HepG2 (cell line): ENCODE results near the gene MAFF. TPM values are rescaled to one million over a fixed set of nuclear protein-coding genes. Genes with fewer than 3 reads are reported as not detected.

Experiments used
- ATAC-seq: fragments of 200-7000 bp; cut with Tn5 transposase; 3 replicates; pipeline ENCODE4 v1.9.1; 2020; ENCODE audit warnings: mild to moderate bottlenecking, moderate library complexity
- BruUV-seq: library from RNA; stranded (reverse); fragments of 400-500 nt; replicated peaks from 2 replicates; lab custom pipeline; 2021; lab: Mats Ljungman, UMichigan
- CTCF ChIA-PET: fragments of 300-600 bp; formaldehyde crosslinking; extraction: SDS; loops from one replicate; lab custom pipeline; 2021; ENCODE audit warnings: low total read pairs, inconsistent platforms, low intra/inter-chr PET ratio; lab: Yijun Ruan, JAX
- POLR2A ChIA-PET: fragments of 350-600 bp; sonication (Branson Sonifier 250); formaldehyde crosslinking; loops from one replicate; lab custom pipeline; 2020; ENCODE audit warnings: antibody characterized with exemption, inconsistent platforms; lab: Yijun Ruan, JAX
- DNase-seq: peaks from one replicate; pipeline ENCODE4 v3.0.0-alpha.2; 2015; ENCODE audit warnings: low spot score
- FAIRE-seq: peaks from 3 replicates; lab custom pipeline; 2011; peaks lifted over from hg19 to GRCh38; lab: Jason Lieb, UNC
- H2AFZ ChIP-seq: one replicate; pipeline ENCODE4 v1.6.1; 2011; ENCODE audit warnings: low read length, inconsistent platforms
- H3K27ac ChIP-seq: fragments of 300-600 bp; 3 replicates; pipeline ENCODE4 v1.8.0; 2011; ENCODE audit warnings: mixed run types, mild to moderate bottlenecking, mixed read lengths, low read length, inconsistent platforms; ENCODE audit not compliant: insufficient read depth; ENCODE audit errors: extremely low read length
- H3K27me3 ChIP-seq, 2 experiments: fragments of 200-600 bp in 1 of 2; 2 replicates in 1 of 2; 3 replicates in 1 of 2; pipeline versions ENCODE4 v1.6.0 to v1.8.0; 2011; ENCODE audit warnings: low read length in 2 of 2, mild to moderate bottlenecking in 2 of 2, moderate library complexity in 2 of 2, inconsistent platforms in 1 of 2; ENCODE audit not compliant: insufficient read depth in 2 of 2, control insufficient read depth in 1 of 2
- H3K36me3 ChIP-seq, 2 experiments: fragments of 200-600 bp in 1 of 2; replicated peaks in 1 of 2; 2 replicates in 1 of 2; 3 replicates in 1 of 2; pipeline versions ENCODE4 v1.5.1 to v1.8.0; 2011; ENCODE audit warnings: low read length in 2 of 2, inconsistent platforms in 1 of 2; ENCODE audit not compliant: insufficient read depth in 2 of 2, control insufficient read depth in 1 of 2
- H3K4me1 ChIP-seq: 2 replicates; pipeline ENCODE4 v1.5.1; 2012; ENCODE audit warnings: low read length, inconsistent platforms; ENCODE audit not compliant: insufficient read depth
- H3K4me2 ChIP-seq: 2 replicates; pipeline ENCODE4 v1.6.0; 2011; ENCODE audit warnings: low read depth, low read length, inconsistent platforms
- H3K4me3 ChIP-seq, 3 experiments: fragments of 200-600 bp in 1 of 3; sonication (generic), shearing (Covaris generic) in 1 of 3; replicated peaks in 1 of 3; 2 replicates each; pipeline ENCODE4 v1.5.1; 2011 to 2016; ENCODE audit warnings: low read length in 3 of 3, inconsistent platforms in 2 of 3, low read depth in 2 of 3, mild to moderate bottlenecking in 2 of 3, control low read depth in 1 of 3, mixed read lengths in 1 of 3; ENCODE audit not compliant: insufficient read depth in 1 of 3
- H3K79me2 ChIP-seq: one replicate; pipeline ENCODE4 v1.6.1; 2011; ENCODE audit warnings: low read length, inconsistent platforms; ENCODE audit not compliant: insufficient read depth
- H3K9ac ChIP-seq: 2 replicates; pipeline ENCODE4 v1.6.0; 2011; ENCODE audit warnings: mild to moderate bottlenecking, low read depth, low read length, inconsistent platforms; ENCODE audit not compliant: insufficient read depth
- H3K9me3 ChIP-seq: 2 replicates; pipeline ENCODE4 v1.5.1; 2012; ENCODE audit warnings: mild to moderate bottlenecking, low read length
- H4K20me1 ChIP-seq: 2 replicates; pipeline ENCODE4 v1.6.0; 2011; ENCODE audit warnings: inconsistent platforms, mild to moderate bottlenecking, low read length, moderate library complexity; ENCODE audit not compliant: insufficient read depth
- ETV5 ChIP-seq: IDR thresholded peaks from 2 replicates; pipeline ENCODE4 v1.6.1; 2018; ENCODE audit warnings: missing biosample characterization, missing genetic modification reagents, inconsistent platforms, borderline replicate concordance
- FOXC1 ChIP-seq: sonication (generic); formaldehyde crosslinking; IDR thresholded peaks from 2 replicates; pipeline ENCODE4 v1.8.0; 2022; ENCODE audit warnings: mild to moderate bottlenecking, missing genetic modification reagents, borderline replicate concordance
- FOXP1 ChIP-seq, 2 experiments: fragments of 450-650 bp in 1 of 2; IDR thresholded peaks; 2 replicates each; pipeline ENCODE4 v1.6.1; 2017 to 2018; ENCODE audit warnings: antibody characterized with exemption in 1 of 2
- GATAD1 ChIP-seq: IDR thresholded peaks from 2 replicates; pipeline ENCODE4 v1.6.1; 2016; ENCODE audit warnings: missing genetic modification reagents, missing compliant biosample characterization
- HOXA5 ChIP-seq: sonication (generic); formaldehyde crosslinking; IDR thresholded peaks from 2 replicates; pipeline ENCODE4 v1.4.0; 2020; ENCODE audit warnings: missing genetic modification reagents
- JUNB ChIP-seq: sonication (generic); formaldehyde crosslinking; IDR thresholded peaks from 2 replicates; pipeline ENCODE4 v1.8.0; 2022; ENCODE audit warnings: missing genetic modification reagents, mild to moderate bottlenecking, borderline replicate concordance
- KMT2B ChIP-seq: IDR thresholded peaks from 2 replicates; pipeline ENCODE4 v1.6.1; 2016; ENCODE audit warnings: missing genetic modification reagents, missing compliant biosample characterization
- PLSCR1 ChIP-seq: sonication (generic); formaldehyde crosslinking; IDR thresholded peaks from 2 replicates; pipeline ENCODE4 v1.5.0; 2020; ENCODE audit warnings: missing genetic modification reagents, mild to moderate bottlenecking, borderline replicate concordance
- REL ChIP-seq: sonication (generic); formaldehyde crosslinking; conservative IDR thresholded peaks from 2 replicates; pipeline ENCODE4 v1.8.0; 2022; ENCODE audit warnings: mild to moderate bottlenecking, missing genetic modification reagents, moderate library complexity
- SMARCE1 ChIP-seq: fragments of 450-650 bp; IDR thresholded peaks from 2 replicates; pipeline ENCODE4 v1.6.1; 2017; ENCODE audit warnings: borderline replicate concordance
- TBX3 ChIP-seq: fragments of 450-650 bp; IDR thresholded peaks from 2 replicates; pipeline ENCODE4 v1.6.1; 2017; ENCODE audit warnings: antibody characterized with exemption, mild to moderate bottlenecking, inconsistent platforms, borderline replicate concordance
- ZBTB44 ChIP-seq: sonication (generic); formaldehyde crosslinking; IDR thresholded peaks from 2 replicates; pipeline ENCODE4 v1.4.0; 2020; ENCODE audit warnings: missing genetic modification reagents
- ZFP82 ChIP-seq: sonication (generic); formaldehyde crosslinking; IDR thresholded peaks from 2 replicates; pipeline ENCODE4 v1.5.1; 2020; ENCODE audit warnings: mild to moderate bottlenecking, missing genetic modification reagents, borderline replicate concordance
- ZNF160 ChIP-seq: sonication (generic); formaldehyde crosslinking; IDR thresholded peaks from 2 replicates; pipeline ENCODE4 v1.8.0; 2022; ENCODE audit warnings: mild to moderate bottlenecking, inconsistent platforms, missing genetic modification reagents
- ZNF205 ChIP-seq: IDR thresholded peaks from 2 replicates; pipeline ENCODE4 v1.6.1; 2018; ENCODE audit warnings: missing biosample characterization, missing genetic modification reagents
- ZNF224 ChIP-seq: sonication (generic); formaldehyde crosslinking; IDR thresholded peaks from 2 replicates; pipeline ENCODE4 v1.5.0; 2020; ENCODE audit warnings: mild to moderate bottlenecking, missing genetic modification reagents
- ZNF337 ChIP-seq: sonication (generic); formaldehyde crosslinking; IDR thresholded peaks from 2 replicates; pipeline ENCODE4 v1.5.1; 2020; ENCODE audit warnings: missing genetic modification reagents, low read depth, mild to moderate bottlenecking, borderline replicate concordance
- WGBS: methylation state at CpG from one replicate; pipeline ENCODE4 v1.1.6; 2017; ENCODE audit warnings: low lambda C conversion rate; 5-methylcytosine and 5-hydroxymethylcytosine counted together
- in situ Hi-C: cut with HindIII; loops from 2 replicates; pipeline ENCODE4 v1.10.0; 2017; ENCODE audit warnings: low pct_unique_long_range_greater_than_20kb; ENCODE audit not compliant: extremely low pct_ligation_motif_present
- intact Hi-C: fragments of 100-400 bp; cut with micrococcal nuclease; formaldehyde crosslinking; loops from one replicate; pipeline ENCODE4 v1.10.0; 2022; ENCODE audit not compliant: unreplicated experiment
- polyA plus RNA-seq, 8 experiments: library from polyadenylated mRNA; depleted of rRNA in 3 of 8; stranded (reverse) in 7 of 8; unstranded in 1 of 8; fragments of >200 nt; fragmentation: Illumina TruSeq in 4 of 8; extraction: Trizol in 4 of 8; gene quantifications; 2 replicates each; pipeline versions ENCODE4 v1.2.1 to v1.2.3, GENCODE V29; 2011 to 2016; ENCODE audit warnings: low read depth in 4 of 8, missing spikeins in 1 of 8, mixed read lengths in 1 of 8; ENCODE audit not compliant: insufficient read depth in 1 of 8
- total RNA-seq, 5 experiments: library from RNA; depleted of rRNA; stranded (reverse); fragments of >200 nt; fragmentation: Illumina TruSeq; extraction: Trizol; gene quantifications; 2 replicates each; pipeline ENCODE4 v1.2.3, GENCODE V29; 2016; ENCODE audit warnings: low read depth in 1 of 5

The MAFF gene
- total and polyA plus RNA-seq, 2 of the 13 experiments (the other 11 are each of a cell fraction or from before 2014, with no cell fraction given), result 5.4 to 14.3 TPM

- TF ChIP-seq ZNF337 (CRISPR knock-in tag) (no peak), PLSCR1 (no peak), FOXC1 (CRISPR knock-in tag) (no peak), GATAD1 (no peak), ZNF160 (no peak), ETV5 (no peak), ZNF224 (CRISPR knock-in tag) (no peak), HOXA5 (CRISPR knock-in tag) (no peak), JUNB (CRISPR knock-in tag) (no peak), FOXP1 (IDR thresholded peaks at IDR 0.05) (no peak), FOXP1 (CRISPR knock-in tag; IDR thresholded peaks at IDR 0.05) (no peak), ZFP82 (CRISPR knock-in tag) (no peak), ZBTB44 (CRISPR knock-in tag) (no peak), KMT2B (no peak), TBX3 (no peak), REL (CRISPR knock-in tag) (no peak), SMARCE1 (no peak), ZNF205 (CRISPR knock-in tag) (no peak)
- Histone ChIP-seq H3K4me2 (no peak overlapping the region), H4K20me1 (no peaks in the 10 kb centered on the region; the same call in 1 of the 2 replicates), H3K4me1 (peaks cover 52% of the 10 kb centered on the region), H3K27me3 (no peaks in the 10 kb centered on the region), H2AFZ (no peak overlapping the region), H3K9me3 (no peaks in the 10 kb centered on the region), H3K27ac (no peak overlapping the region), H3K4me3 (no peak overlapping the region), H3K79me2 (peaks cover 14% of the 10 kb centered on the region), H3K9ac (no peak overlapping the region), H3K36me3 (no peaks in the 10 kb centered on the region)
- DNase-seq, result no peak
- POLR2A ChIA-PET, result no interaction called here
- intact Hi-C loops (no loop called here), in situ Hi-C loops (no loop called here)
- WGBS, result 95% methylated on average over 8 of the region's 8 CpGs
- ATAC-seq, result no peak
- CTCF ChIA-PET, result no interaction called here
- BruUV-seq, result no TSS peak
- no peak for FAIRE-seq
These were observed 57.1 kb downstream of the MAFF start for GRCh38 chr22:38258895-38259294.
